ENCODE measurements around the gene TRAF3IP1.
"Not testable (repeated sequence)": the region's sequence is repeated elsewhere in the genome, so short reads cannot be mapped to it uniquely, and the experiment has no call there.

The TRAF3IP1 gene

DNA sequence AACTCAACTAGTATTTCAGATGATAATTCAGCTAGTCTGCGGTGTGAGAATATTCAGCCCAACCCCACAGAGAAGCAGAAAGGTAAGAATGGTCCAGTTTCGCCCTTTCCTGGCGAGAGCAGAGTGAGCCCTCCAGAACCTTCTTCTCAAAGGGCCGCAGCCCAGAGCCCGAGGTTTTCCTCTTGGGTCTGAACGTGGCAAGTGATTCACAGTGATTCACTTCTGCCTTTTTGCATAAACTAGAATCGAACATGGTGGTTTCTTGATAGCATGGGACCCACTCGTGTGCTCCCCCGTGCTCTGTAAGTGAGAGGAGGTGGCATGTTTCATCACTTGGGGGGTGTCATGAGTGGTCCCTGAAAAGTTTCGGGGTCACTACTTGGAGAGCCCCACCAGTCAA, 24.2 kb downstream of the TRAF3IP1 start:
- DNase-seq: no peak

GRCh38 chr2:238345297-238345968, 25.1 kb downstream of the TRAF3IP1 start:
- DNase-seq: no peak

DNA sequence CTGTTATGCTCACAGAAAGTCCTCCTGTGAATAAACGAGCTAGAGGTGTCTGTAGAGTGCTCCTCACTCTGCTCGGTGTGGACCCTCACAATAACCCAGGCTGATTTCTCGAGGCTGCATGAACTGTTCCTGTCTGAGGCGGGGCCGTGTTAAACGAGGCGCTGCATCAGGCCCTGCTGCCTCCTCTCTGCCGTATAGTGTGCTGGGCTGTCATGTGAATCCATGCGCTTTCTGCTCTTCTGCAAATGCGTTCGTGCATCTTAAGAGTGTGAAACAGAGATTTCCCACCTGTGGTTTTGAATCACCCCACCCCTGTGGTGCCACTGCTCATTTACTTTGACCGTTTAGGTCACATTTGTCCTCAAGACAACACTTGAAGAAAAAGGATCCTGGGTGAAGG, 26.2 kb downstream of the TRAF3IP1 start:
- DNase-seq: no peak

DNA sequence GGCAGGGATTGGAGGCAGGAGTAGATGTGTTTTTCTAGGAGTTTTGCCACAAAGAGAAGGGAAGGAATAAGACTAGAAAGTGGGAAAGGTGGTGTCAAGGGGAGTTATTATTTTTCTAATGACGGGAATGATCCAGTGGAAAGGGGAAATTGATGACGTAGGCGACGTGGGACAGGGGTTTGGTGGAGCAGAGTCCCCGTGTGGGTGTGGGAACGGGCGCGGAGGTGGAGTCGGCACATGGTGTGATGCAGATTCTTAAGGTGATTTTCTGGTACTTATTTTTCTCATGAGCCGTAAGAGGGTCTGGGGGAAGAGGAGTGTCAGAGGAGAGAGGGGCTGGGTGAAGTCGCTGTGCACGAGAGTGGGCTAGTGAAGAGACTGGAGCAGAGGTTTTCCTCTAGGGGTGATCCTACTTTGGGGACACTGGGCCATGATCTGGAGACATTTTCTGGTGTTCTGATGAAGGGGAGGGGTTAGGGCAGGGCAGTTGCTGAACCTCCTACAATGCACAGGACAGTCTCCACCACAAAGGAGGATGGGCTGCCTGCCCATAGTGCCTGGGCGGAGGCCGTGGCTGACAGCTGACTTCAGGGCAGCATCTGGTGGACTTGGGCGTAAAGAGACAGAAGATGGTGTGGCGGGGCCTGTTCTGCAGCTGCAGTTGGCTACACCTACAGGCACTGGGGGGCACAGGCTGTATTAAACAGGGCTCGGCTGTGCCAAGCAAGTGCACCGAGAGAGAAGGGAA, 30.0 kb downstream of the TRAF3IP1 start:
- no peak for DNase-seq

DNA sequence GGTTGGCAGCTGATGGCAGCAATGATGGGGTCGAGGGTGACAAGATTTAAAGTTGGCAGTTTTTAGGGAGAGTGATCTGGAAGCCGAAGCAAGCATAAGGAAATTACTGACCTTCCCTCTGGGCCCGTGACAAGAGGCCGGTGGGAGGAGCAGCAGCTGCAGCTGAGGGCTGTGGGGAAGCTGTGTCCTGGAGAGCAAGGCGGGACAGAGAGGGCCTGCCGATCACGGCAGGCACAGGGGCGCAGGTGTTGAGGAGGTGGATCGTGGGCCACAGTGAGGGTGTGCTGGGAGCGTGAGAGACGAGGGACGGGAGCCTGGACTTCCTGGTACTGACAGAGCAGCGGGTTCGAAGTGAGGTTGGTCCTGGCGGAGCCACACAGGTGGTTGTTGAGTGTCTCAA, 31.0 kb downstream of the TRAF3IP1 start:
- no peak for DNase-seq

DNA sequence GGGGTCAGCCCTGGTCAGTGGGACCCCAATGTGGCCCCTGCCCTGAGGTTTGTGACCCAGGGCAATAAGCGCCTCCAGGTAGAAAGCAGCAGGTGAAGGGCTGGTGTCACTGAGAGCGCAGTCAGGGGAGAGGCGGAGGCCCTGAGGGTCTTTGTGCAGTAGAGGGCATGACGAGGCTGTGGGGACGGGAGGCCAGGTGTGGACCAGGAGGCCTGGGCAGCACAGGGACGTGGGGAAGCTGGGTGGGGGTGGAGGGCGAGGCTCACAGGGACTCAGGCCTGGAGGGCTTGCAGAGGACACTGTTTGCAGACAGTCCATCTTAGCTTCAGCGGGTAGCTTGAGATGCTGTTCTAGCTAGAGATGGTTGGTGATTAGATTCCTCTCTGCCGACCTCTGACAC, 32.0 kb downstream of the TRAF3IP1 start:
- no peak for DNase-seq

DNA sequence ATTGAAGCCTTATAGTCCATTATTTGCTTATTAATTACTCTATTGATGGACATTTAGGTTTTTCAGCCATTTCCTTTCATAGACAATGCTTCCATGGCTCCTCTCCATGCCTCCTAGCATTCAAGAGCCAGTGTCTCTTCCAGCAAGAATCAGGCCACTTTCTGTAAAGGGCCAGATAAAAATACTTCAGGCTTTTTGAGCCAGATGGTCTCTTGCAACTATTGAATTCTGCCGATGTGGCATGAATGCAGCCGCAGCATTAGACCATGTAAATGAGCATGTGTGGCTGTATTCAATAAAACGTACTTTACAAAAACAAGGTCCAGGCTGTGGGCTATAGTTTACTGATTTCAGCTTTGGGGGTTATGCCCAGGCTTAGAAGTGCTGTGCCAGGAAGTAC, 38.5 kb downstream of the TRAF3IP1 start:
- no peak for DNase-seq

- no peak for DNase-seq
Measured at GRCh38 chr2:238359403-238359802, 39.1 kb downstream of the TRAF3IP1 start.

GRCh38 chr2:238361877-238362276, 41.6 kb downstream of the TRAF3IP1 start:
- no peak for DNase-seq

GRCh38 chr2:238362626-238363025, 42.3 kb downstream of the TRAF3IP1 start:
- DNase-seq: no peak

DNA sequence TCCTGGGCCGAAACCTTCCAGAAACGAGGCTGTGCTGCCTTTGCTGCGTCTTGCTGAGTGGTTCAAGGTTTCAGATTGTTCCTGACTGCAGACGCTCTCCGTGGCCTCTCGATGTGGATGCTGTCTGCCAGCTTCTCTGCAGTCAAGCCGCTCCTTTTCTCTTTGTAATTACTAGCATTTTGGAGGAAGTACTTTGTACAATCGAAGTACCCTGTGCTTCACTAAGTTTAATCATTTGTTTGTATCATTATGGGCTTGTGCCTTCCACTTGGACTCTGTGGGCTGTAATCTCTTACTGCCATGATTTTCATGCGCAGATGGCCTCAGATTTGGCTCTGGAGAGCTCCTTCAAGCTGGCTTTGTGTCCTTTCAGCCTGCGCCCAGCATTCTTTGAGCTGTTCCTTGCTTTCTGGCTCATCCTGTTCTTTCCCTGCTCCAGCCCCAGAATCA, 49.3 kb downstream of the TRAF3IP1 start:
- no peak for DNase-seq

DNA sequence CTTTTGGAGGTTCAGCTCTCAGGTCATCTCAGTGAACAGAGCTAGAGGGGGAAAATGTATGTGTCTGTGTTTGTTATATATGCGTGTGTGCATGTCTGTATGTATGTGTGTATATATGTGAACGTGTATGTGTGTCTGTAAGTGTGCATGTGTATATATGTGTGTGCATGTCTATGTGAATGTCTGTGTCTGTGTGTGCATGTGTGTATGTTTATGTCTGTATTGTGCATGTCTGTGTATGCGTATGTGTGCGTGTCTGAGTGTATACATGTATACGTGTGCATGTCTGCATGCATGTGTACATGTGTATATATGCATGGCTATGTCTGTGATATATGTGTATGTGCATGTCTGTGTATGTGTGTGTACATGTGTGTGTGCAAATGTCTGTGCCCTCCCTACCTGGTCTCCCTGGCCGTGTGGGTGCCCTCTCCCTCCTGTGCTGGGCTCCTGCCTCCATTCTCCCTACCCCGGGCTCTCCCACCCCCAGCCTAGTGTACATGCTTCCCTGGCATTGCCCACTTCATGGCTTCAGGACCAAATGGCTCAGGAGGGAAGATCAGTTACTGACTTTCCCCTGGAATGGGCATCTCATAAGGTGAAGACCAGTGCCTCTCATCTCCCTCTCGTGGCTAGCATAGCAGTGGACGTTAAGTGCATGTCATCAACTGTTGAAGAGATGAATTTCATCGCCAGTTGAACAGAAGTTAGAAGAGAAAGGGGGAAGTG, 49.9 kb downstream of the TRAF3IP1 start:
- no peak for DNase-seq

GRCh38 chr2:238370823-238371372, 50.6 kb downstream of the TRAF3IP1 start:
- peak in 3 of 5 experiments; percentile 18 to 59 (median 29) for DNase-seq

- DNase-seq: not testable (repeated sequence)
Measured at GRCh38 chr2:238372277-238372676, 52.0 kb downstream of the TRAF3IP1 start.

GRCh38 chr2:238376884-238377391, 56.6 kb downstream of the TRAF3IP1 start:
- DNase-seq: peak in 2 of 5 experiments; percentile 3 to 40

- no peak for DNase-seq
Measured at GRCh38 chr2:238378230-238379095, 58.1 kb downstream of the TRAF3IP1 start.

DNA sequence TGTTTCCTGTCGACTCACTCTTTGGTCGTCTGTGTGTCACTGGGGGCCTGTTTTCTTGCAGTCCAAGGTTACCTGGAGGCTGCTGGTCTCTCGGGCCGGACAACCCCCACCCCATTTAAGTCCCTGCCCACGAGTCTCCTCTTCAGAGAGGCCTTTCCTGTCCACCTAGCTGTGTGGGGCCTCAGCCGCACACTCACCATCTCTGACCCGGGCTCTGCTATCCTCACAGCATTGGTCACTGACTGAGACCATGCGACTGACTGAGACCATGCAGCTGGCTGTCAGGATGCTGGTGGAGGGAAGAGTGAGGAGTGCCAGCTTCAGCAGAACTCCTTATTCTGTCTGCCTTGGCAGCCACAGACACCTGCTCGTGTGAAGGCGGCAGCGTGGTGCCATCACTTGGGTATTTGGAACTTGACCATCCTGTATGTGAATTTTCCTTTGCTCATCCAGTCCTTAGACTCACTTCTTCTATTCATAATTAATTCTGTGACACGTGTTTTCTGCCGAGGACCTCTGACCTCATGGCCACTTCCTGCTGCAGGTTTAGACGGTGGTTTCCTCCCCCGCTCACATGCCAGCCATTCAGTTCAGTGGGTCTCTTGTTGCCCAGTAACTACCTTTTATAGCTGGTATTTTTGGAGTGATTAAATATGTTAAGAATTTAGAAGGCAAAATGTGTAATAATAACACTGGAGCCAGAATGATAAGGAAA, 58.9 kb downstream of the TRAF3IP1 start:
- peak in 2 of 5 experiments; percentile 16 to 77 for DNase-seq

GRCh38 chr2:238380336-238380735, 60.0 kb downstream of the TRAF3IP1 start:
- DNase-seq: no peak

GRCh38 chr2:238380785-238381184, 60.5 kb downstream of the TRAF3IP1 start:
- no peak for DNase-seq

- DNase-seq: no peak
Measured at GRCh38 chr2:238381341-238382115, 61.2 kb downstream of the TRAF3IP1 start.
